Liver (tissue), 9 donors: ENCODE data around the gene CHD3. TPM values are rescaled to one million over a fixed set of nuclear protein-coding genes. Genes with fewer than 3 reads are reported as not detected.
"Not testable (repeated sequence)": the region's sequence is repeated elsewhere in the genome, so short reads cannot be mapped to it uniquely, and the experiment has no call there.

ENCODE experiments used
- DNase-seq: peaks from one replicate; pipeline ENCODE4 v3.0.0-alpha.2; 2017; ENCODE audit warnings: low spot score
- H3K27ac ChIP-seq, 2 donors: one replicate each; pipeline ENCODE4 v1.7.0; 2013; ENCODE audit warnings: inconsistent platforms in 2 of 2, low read length in 2 of 2, control low read depth in 1 of 2, low read depth in 1 of 2, mild to moderate bottlenecking in 1 of 2
- H3K27me3 ChIP-seq, 4 donors: one replicate each; pipeline versions ENCODE4 v1.6.1 to v1.7.0; 2013; ENCODE audit warnings: low read length in 3 of 4, inconsistent platforms in 1 of 4, mild to moderate bottlenecking in 1 of 4, moderate library complexity in 1 of 4; ENCODE audit not compliant: control insufficient read depth in 4 of 4, insufficient read depth in 4 of 4
- H3K36me3 ChIP-seq, 4 donors: one replicate each; pipeline versions ENCODE4 v1.6.1 to v1.7.0; 2013; ENCODE audit warnings: low read length in 3 of 4, mild to moderate bottlenecking in 3 of 4, low read depth in 1 of 4, moderate library complexity in 1 of 4; ENCODE audit not compliant: control insufficient read depth in 4 of 4, insufficient read depth in 3 of 4
- H3K4me1 ChIP-seq, 4 donors: one replicate each; pipeline versions ENCODE4 v1.6.1 to v1.7.0; 2013; ENCODE audit warnings: low read length in 3 of 4, mild to moderate bottlenecking in 3 of 4, moderate library complexity in 1 of 4; ENCODE audit not compliant: control insufficient read depth in 4 of 4, insufficient read depth in 4 of 4
- H3K4me3 ChIP-seq, 3 donors: one replicate each; pipeline versions ENCODE4 v1.6.1 to v1.7.0; 2013; ENCODE audit warnings: low read length in 3 of 3, control low read depth in 1 of 3, low read depth in 1 of 3, mild to moderate bottlenecking in 1 of 3
- H3K9ac ChIP-seq, 2 donors: one replicate each; pipeline ENCODE4 v1.7.0; 2013; ENCODE audit warnings: low read length in 2 of 2, mild to moderate bottlenecking in 2 of 2, moderate library complexity in 2 of 2, control low read depth in 1 of 2, low read depth in 1 of 2
- H3K9me3 ChIP-seq, 4 donors: one replicate each; pipeline versions ENCODE4 v1.6.1 to v1.7.0; 2013; ENCODE audit warnings: low read length in 3 of 4; ENCODE audit not compliant: control insufficient read depth in 4 of 4
- ATF3 ChIP-seq: IDR thresholded peaks from 2 replicates; pipeline ENCODE4 v1.6.1; 2016; ENCODE audit warnings: antibody characterized with exemption
- CTCF ChIP-seq: fragments of 150-350 bp; IDR thresholded peaks from 2 replicates; pipeline ENCODE4 v1.5.1; 2017; ENCODE audit warnings: improper control_type of control experiment, low read depth, low read length; ENCODE audit not compliant: missing input control
- EGR1 ChIP-seq, 2 donors: IDR thresholded peaks; 2 replicates each; pipeline ENCODE4 v1.6.1; 2016 to 2018; ENCODE audit warnings: antibody characterized with exemption in 2 of 2, low read depth in 2 of 2
- FOXA2 ChIP-seq: IDR thresholded peaks from 2 replicates; pipeline ENCODE4 v1.6.1; 2016; ENCODE audit warnings: antibody characterized with exemption
- GABPA ChIP-seq, 2 donors: IDR thresholded peaks in 1 of 2; conservative IDR thresholded peaks in 1 of 2; 2 replicates each; pipeline ENCODE4 v1.6.1; 2016; ENCODE audit warnings: antibody characterized with exemption in 2 of 2, mild to moderate bottlenecking in 1 of 2, moderate library complexity in 1 of 2
- HNF4G ChIP-seq: IDR thresholded peaks from 2 replicates; pipeline ENCODE4 v1.6.1; 2016; ENCODE audit warnings: antibody characterized with exemption
- JUND ChIP-seq, 2 donors: IDR thresholded peaks; 2 replicates each; pipeline ENCODE4 v1.6.1; 2016; ENCODE audit warnings: antibody characterized with exemption in 2 of 2
- NR2F2 ChIP-seq: IDR thresholded peaks from 2 replicates; pipeline ENCODE4 v1.6.1; 2016; ENCODE audit warnings: antibody characterized with exemption
- RXRA ChIP-seq, 2 donors: IDR thresholded peaks; 2 replicates each; pipeline ENCODE4 v1.6.1; 2017 to 2018; ENCODE audit warnings: antibody characterized with exemption in 2 of 2, mild to moderate bottlenecking in 1 of 2
- SP1 ChIP-seq: IDR thresholded peaks from 2 replicates; pipeline ENCODE4 v1.6.1; 2018; ENCODE audit warnings: antibody characterized with exemption, mild to moderate bottlenecking
- TAF1 ChIP-seq: conservative IDR thresholded peaks from 2 replicates; pipeline ENCODE4 v1.6.1; 2016; ENCODE audit warnings: antibody characterized with exemption, mild to moderate bottlenecking
- YY1 ChIP-seq: IDR thresholded peaks from 2 replicates; pipeline ENCODE4 v1.6.1; 2016; ENCODE audit warnings: antibody characterized with exemption, mild to moderate bottlenecking
- ZBTB33 ChIP-seq: IDR thresholded peaks from 2 replicates; pipeline ENCODE4 v1.6.1; 2016; ENCODE audit warnings: antibody characterized with exemption
- WGBS: extraction: QIAGEN DNeasy Blood & Tissue Kit; methylation state at CpG from one replicate; pipeline ENCODE4 v1.1.7; 2013; 5-methylcytosine and 5-hydroxymethylcytosine counted together
- polyA plus RNA-seq, 2 donors: library from polyadenylated mRNA; stranded (reverse) in 1 of 2; unstranded in 1 of 2; fragments of 200-250 nt in 1 of 2; fragments of >200 nt in 1 of 2; fragmentation: Nextera tagmentation in 1 of 2; extraction: Ambion mirVana in 1 of 2; gene quantifications; one replicate each; pipeline versions ENCODE4 v1.2.1 to v1.2.3, GENCODE V29; 2013 to 2015
- total RNA-seq, 2 donors: library from RNA; depleted of rRNA; stranded (reverse); fragments of >200 nt; gene quantifications; one replicate each; pipeline ENCODE4 v1.2.3, GENCODE V29; 2014
- TF ChIP-seq, protein P1 (sequence below): IDR thresholded peaks from 2 replicates; pipeline ENCODE4 v1.6.1; 2016; ENCODE audit warnings: antibody characterized with exemption, mild to moderate bottlenecking
- donor health status: healthy.
- donor health status: healthy.
- donor health status: healthy.
- donor health status: healthy.
- donor health status: healthy.

Gene CHD3
- total and polyA plus RNA-seq, 4 donors = 1.9 to 14.4 (median 7.2) TPM

DNA sequence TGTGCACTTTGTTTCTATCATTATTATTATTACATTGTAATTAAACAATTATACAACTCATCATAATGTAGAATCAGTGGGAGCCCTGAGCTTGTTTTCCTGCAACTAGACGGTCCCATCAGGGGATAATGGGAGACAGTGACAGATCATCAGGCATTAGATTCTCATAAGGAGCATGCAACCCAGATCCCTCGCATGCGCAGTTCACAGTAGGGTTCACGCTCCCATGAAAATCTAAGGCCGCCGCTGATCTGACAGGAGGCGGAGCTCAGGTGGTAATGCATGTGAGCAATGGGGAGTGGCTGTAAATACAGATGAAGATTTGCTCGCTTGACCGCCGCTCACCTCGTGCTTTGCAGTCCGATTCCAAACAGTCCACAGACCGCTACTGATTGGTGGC lies 64.7 kb downstream of the CHD3 start:
- H3K4me1 ChIP-seq, H3K9ac ChIP-seq, H3K4me3 ChIP-seq, H3K9me3 ChIP-seq, H3K27me3 ChIP-seq, DNase-seq, H3K27ac ChIP-seq: not testable (repeated sequence)
- WGBS = 96% methylated on average over 13 of the region's 13 CpGs
- peaks cover 0 to 15% (median 8%) of the 10 kb centered on the region in 4 donors for H3K36me3 ChIP-seq

- TF ChIP-seq GABPA (IDR thresholded peaks at IDR 0.05 in 1 of 2, conservative IDR thresholded peaks at IDR 0.05 in 1 of 2) (no peak), HNF4G (no peak), SP1 (no peak), ZBTB33 (no peak), ATF3 (no peak), JUND (IDR thresholded peaks at IDR 0.05) (no peak), TAF1 (no peak), FOXA2 (no peak), YY1 (no peak), NR2F2 (no peak), RXRA (IDR thresholded peaks at IDR 0.05) (no peak), CTCF (no peak), EGR1 (IDR thresholded peaks at IDR 0.05; ENCODE audit: low read depth in 2 of 2) (no peak)
- TF ChIP-seq, protein P1, sequence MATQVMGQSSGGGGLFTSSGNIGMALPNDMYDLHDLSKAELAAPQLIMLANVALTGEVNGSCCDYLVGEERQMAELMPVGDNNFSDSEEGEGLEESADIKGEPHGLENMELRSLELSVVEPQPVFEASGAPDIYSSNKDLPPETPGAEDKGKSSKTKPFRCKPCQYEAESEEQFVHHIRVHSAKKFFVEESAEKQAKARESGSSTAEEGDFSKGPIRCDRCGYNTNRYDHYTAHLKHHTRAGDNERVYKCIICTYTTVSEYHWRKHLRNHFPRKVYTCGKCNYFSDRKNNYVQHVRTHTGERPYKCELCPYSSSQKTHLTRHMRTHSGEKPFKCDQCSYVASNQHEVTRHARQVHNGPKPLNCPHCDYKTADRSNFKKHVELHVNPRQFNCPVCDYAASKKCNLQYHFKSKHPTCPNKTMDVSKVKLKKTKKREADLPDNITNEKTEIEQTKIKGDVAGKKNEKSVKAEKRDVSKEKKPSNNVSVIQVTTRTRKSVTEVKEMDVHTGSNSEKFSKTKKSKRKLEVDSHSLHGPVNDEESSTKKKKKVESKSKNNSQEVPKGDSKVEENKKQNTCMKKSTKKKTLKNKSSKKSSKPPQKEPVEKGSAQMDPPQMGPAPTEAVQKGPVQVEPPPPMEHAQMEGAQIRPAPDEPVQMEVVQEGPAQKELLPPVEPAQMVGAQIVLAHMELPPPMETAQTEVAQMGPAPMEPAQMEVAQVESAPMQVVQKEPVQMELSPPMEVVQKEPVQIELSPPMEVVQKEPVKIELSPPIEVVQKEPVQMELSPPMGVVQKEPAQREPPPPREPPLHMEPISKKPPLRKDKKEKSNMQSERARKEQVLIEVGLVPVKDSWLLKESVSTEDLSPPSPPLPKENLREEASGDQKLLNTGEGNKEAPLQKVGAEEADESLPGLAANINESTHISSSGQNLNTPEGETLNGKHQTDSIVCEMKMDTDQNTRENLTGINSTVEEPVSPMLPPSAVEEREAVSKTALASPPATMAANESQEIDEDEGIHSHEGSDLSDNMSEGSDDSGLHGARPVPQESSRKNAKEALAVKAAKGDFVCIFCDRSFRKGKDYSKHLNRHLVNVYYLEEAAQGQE = no peak
- WGBS = 82% methylated on average over 13 of the region's 13 CpGs
- no peaks in the 10 kb centered on the region for H3K27me3 ChIP-seq
- no peak overlapping the region for H3K9ac ChIP-seq
- H3K9me3 ChIP-seq = no peaks in the 10 kb centered on the region
- no peak for DNase-seq
- H3K36me3 ChIP-seq = peaks cover 0 to 1% (median 0%) of the 10 kb centered on the region in 4 donors
- H3K27ac ChIP-seq = no peak overlapping the region
- H3K4me3 ChIP-seq = no peak overlapping the region
- H3K4me1 ChIP-seq = no peaks in the 10 kb centered on the region
Measured at GRCh38 chr17:7955414-7956227, 67.0 kb downstream of the CHD3 start.
